ENCODE data around the gene B3GNT3. TPM values are rescaled to one million over a fixed set of nuclear protein-coding genes. Genes with fewer than 3 reads are reported as not detected.
"Not testable (repeated sequence)": the region's sequence is repeated elsewhere in the genome, so short reads cannot be mapped to it uniquely, and the experiment has no call there.

The B3GNT3 gene
- total RNA-seq, 4 donors from 2014 or later, result 0.19 to 0.32 TPM; not detected in 2

GRCh38 chr19:17790059-17790780, 4.7 kb upstream of the B3GNT3 start:
- TF ChIP-seq, protein P1, sequence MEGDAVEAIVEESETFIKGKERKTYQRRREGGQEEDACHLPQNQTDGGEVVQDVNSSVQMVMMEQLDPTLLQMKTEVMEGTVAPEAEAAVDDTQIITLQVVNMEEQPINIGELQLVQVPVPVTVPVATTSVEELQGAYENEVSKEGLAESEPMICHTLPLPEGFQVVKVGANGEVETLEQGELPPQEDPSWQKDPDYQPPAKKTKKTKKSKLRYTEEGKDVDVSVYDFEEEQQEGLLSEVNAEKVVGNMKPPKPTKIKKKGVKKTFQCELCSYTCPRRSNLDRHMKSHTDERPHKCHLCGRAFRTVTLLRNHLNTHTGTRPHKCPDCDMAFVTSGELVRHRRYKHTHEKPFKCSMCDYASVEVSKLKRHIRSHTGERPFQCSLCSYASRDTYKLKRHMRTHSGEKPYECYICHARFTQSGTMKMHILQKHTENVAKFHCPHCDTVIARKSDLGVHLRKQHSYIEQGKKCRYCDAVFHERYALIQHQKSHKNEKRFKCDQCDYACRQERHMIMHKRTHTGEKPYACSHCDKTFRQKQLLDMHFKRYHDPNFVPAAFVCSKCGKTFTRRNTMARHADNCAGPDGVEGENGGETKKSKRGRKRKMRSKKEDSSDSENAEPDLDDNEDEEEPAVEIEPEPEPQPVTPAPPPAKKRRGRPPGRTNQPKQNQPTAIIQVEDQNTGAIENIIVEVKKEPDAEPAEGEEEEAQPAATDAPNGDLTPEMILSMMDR (IDR thresholded peaks at IDR 0.05), result no peak
- no peak for DNase-seq (ENCODE audit: low spot score)
- ATAC-seq (ENCODE audit: low FRiP score), result no peak

- no peak for ATAC-seq (ENCODE audit: low FRiP score)
- TF ChIP-seq, protein P1 (IDR thresholded peaks at IDR 0.05), result no peak
- no peak for DNase-seq (ENCODE audit: low spot score)
These were observed 567 bp upstream of the B3GNT3 start for GRCh38 chr19:17794412-17794730.

GRCh38 chr19:17795495-17795856, 538 bp downstream of the B3GNT3 start:
- no peak for ATAC-seq (ENCODE audit: low FRiP score)

DNA sequence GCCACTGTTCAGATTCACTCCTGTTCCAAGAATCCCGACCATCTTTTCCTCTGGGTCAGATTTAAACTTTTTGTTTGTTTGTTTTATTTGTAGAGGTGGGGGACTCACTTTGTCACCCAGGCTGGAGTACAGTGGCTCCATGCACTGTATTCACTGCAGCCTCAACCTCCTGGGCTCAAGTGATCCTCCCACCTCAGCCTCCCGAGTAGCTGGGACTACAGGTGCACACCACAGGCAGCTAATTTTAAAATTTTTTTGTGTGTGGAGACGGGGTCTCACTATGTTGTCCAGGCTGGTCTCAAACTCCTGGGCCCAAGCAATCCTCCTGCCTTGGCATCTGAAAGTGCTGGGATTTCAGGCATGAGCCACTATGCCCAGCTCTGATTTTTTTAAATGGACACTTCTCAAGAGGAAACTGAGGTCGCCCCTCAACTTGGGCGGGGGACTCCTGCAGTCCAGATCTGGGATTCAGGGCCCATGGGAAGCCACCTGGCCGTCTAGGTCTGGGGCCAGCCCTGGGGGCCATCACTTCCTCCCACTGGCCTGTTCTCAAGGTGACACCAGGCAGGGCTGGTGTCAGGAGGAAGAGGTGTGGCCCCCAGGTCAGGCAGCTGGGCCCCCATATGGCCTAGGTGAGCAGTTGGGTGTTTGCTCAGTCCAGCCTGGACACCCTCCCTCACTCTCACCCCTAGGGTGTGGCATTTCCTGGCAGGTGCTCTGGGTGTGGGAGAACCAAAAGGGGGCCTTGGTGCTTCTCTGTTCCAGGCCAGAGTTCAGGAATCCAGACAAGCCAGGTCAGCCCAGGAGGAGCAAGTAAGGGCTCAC, 1.3 kb downstream of the B3GNT3 start:
- TF ChIP-seq, protein P1 (IDR thresholded peaks at IDR 0.05), result no peak
- no peak for DNase-seq (ENCODE audit: low spot score)
- no peak for ATAC-seq (ENCODE audit: low FRiP score)

More at GRCh38 chr19:17795495-17795856, 538 bp downstream of the B3GNT3 start:
- TF ChIP-seq, protein P1 (IDR thresholded peaks at IDR 0.05), result no peak
- no peak for DNase-seq (ENCODE audit: low spot score)

DNA sequence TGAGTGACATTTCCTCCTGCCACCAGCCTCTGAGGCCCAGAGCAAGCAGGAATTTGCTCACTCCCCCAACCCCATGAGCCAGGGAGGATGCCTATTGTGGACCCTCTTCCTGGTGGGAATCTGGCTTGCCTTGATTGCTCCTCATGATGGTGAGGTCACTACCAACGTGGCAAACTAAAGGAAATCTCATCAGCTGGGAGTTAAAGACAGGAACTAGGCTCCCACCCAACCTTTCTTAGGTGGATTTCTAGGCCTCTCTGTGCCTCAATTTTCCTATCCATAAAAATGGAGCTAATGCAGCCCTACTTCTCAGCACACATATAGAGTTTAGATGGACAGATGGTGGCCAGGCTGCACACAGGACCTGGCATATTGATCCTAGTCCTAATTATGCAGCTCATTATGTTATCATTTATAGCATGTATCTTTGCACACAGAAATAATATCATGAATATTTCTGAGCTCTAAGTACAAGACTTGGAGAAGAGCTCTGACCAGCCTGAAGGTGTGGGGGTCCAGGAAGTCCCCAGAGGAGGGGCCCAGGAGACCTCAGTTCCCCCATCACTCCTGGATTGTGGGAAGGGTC, 2.0 kb downstream of the B3GNT3 start:
- ATAC-seq (ENCODE audit: low FRiP score) (no peak), DNase-seq (ENCODE audit: low spot score) (no peak)
- TF ChIP-seq, protein P1 (IDR thresholded peaks at IDR 0.05), result no peak

DNA sequence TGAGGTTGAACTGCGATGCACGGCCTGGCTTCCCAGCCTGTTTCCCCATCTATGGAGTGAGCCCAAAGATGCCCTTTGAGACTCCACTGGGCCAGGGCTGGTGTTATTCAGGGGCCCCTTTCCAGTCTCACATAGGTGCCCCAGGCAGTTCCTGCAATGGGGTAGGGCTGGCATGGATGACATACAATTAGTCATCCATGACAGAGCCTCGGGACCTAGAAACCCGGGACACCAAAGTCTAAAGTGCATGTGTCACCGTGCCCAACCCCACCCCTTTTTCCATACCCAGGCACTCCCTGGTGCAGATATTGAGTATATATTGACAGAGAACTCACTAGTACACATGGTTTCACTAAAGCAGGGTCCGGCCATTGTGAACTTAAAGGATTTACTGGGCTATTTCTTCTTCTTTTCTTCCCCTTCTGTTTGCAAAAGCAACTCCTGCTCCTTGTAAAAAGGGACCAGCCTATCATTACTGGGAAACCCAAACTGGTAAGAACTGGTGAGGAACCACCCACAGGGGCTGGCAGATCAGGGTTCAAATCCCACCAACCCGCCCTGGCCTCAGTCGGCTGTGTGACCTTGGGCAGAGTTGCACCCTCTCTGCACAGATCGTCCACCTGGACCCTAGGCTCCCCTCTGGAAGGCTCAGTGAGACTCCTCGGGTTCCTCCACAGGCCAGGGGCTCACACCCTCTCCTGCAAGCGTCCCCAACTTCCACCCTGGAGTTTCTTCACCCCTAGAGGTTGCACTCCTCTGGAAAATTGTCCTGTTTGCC, 2.7 kb downstream of the B3GNT3 start:
- TF ChIP-seq, protein P1 (IDR thresholded peaks at IDR 0.05), result no peak
- ATAC-seq (ENCODE audit: low FRiP score), result no peak

GRCh38 chr19:17798599-17798998, 3.7 kb downstream of the B3GNT3 start:
- DNase-seq (ENCODE audit: low spot score); ATAC-seq (ENCODE audit: low FRiP score): not testable (repeated sequence)

More for the DNA sequence above, 2.7 kb downstream of the B3GNT3 start:
- no peak for DNase-seq (ENCODE audit: low spot score)
